K562 (cell line): ENCODE results near the gene SMIM45.

Experiments
- ATAC-seq: fragments of 200-7000 bp; cut with Tn5 transposase; 3 replicates; pipeline ENCODE4 v1.9.1; 2020; ENCODE audit warnings: moderate library complexity
- BruUV-seq: library from RNA; stranded (reverse); fragments of 400-500 nt; replicated peaks from 2 replicates; lab custom pipeline; 2021; lab: Mats Ljungman, UMichigan
- CTCF ChIA-PET: fragments of 300-600 bp; formaldehyde crosslinking; extraction: SDS; loops from one replicate; lab custom pipeline; 2021; ENCODE audit warnings: low intra/inter-chr PET ratio; lab: Yijun Ruan, JAX
- POLR2A ChIA-PET: fragments of 300-600, 350-650 bp; sonication (Branson Sonifier 250); formaldehyde crosslinking; extraction: SDS; loops from one replicate; lab custom pipeline; 2021; ENCODE audit warnings: antibody characterized with exemption, inconsistent platforms; lab: Yijun Ruan, JAX
- DNase-seq, 4 experiments: peaks; one replicate each; pipeline versions ENCODE4 v3.0.0 to v3.0.0-alpha.2; 2011 to 2018; ENCODE audit warnings: low spot score in 3 of 4, mixed read lengths in 3 of 4; ENCODE audit errors: extremely low read depth in 1 of 4
- FAIRE-seq: peaks from 2 replicates; lab custom pipeline; 2011; peaks lifted over from hg19 to GRCh38; lab: Jason Lieb, UNC
- H2AFZ ChIP-seq: 2 replicates; pipeline ENCODE4 v1.6.0; 2011; ENCODE audit warnings: low read depth, low read length, control low read depth, inconsistent platforms
- H3K27ac ChIP-seq: fragments of 200-600 bp; 3 replicates; pipeline ENCODE4 v1.8.0; 2011; ENCODE audit warnings: low read depth, mild to moderate bottlenecking, control low read depth, inconsistent platforms, low read length, moderate library complexity, mixed read lengths; ENCODE audit errors: extremely low read depth
- H3K27me3 ChIP-seq, 2 experiments: fragments of 300-600 bp in 1 of 2; 2 replicates in 1 of 2; 3 replicates in 1 of 2; pipeline versions ENCODE4 v1.6.0 to v1.8.0; 2011; ENCODE audit warnings: inconsistent platforms in 2 of 2, low read length in 2 of 2, mild to moderate bottlenecking in 1 of 2, mixed read lengths in 1 of 2, moderate library complexity in 1 of 2; ENCODE audit not compliant: control insufficient read depth in 2 of 2, insufficient read depth in 2 of 2
- H3K36me3 ChIP-seq: fragments of 300-600 bp; 3 replicates; pipeline ENCODE4 v1.8.0; 2011; ENCODE audit warnings: mild to moderate bottlenecking, low read length, inconsistent platforms; ENCODE audit not compliant: control insufficient read depth, insufficient read depth
- H3K4me1 ChIP-seq, 2 experiments: fragments of 200-600 bp in 1 of 2; replicated peaks in 1 of 2; 2 replicates in 1 of 2; 3 replicates in 1 of 2; pipeline versions ENCODE4 v1.5.1 to v1.8.0; 2011; ENCODE audit warnings: inconsistent platforms in 2 of 2, low read length in 2 of 2, mild to moderate bottlenecking in 1 of 2, mixed read lengths in 1 of 2, moderate library complexity in 1 of 2; ENCODE audit not compliant: control insufficient read depth in 2 of 2, insufficient read depth in 2 of 2
- H3K4me2 ChIP-seq: 2 replicates; pipeline ENCODE4 v1.6.1; 2011; ENCODE audit warnings: low read length, control low read depth, inconsistent platforms, mixed read lengths; ENCODE audit not compliant: insufficient read depth
- H3K4me3 ChIP-seq: fragments of 200-600 bp; sonication (generic), shearing (Covaris generic); 2 replicates; pipeline ENCODE4 v1.5.1; 2016; ENCODE audit warnings: control low read depth, inconsistent platforms
- H3K79me2 ChIP-seq: fragments of 200-600 bp; 3 replicates; pipeline ENCODE4 v1.8.0; 2011; ENCODE audit warnings: low read length, inconsistent platforms; ENCODE audit not compliant: control insufficient read depth, insufficient read depth
- H3K9ac ChIP-seq, 2 experiments: 2 replicates each; pipeline versions ENCODE4 v1.6.0 to v1.6.1; 2011; ENCODE audit warnings: low read depth in 2 of 2, low read length in 2 of 2, control low read depth in 1 of 2, inconsistent platforms in 1 of 2, mild to moderate bottlenecking in 1 of 2, mixed read lengths in 1 of 2; ENCODE audit not compliant: insufficient read depth in 1 of 2
- H3K9me1 ChIP-seq: one replicate; pipeline ENCODE4 v1.6.0; 2011; ENCODE audit warnings: inconsistent platforms, mild to moderate bottlenecking, low read length, moderate library complexity; ENCODE audit not compliant: control insufficient read depth, insufficient read depth
- H3K9me3 ChIP-seq: replicated peaks from 2 replicates; pipeline ENCODE4 v1.5.1; 2011; ENCODE audit warnings: low read depth, low read length, inconsistent platforms; ENCODE audit not compliant: control insufficient read depth, insufficient read depth
- H4K20me1 ChIP-seq: replicated peaks from 2 replicates; pipeline ENCODE4 v1.6.1; 2011; ENCODE audit warnings: low read length, inconsistent platforms, mixed read lengths; ENCODE audit not compliant: control insufficient read depth, insufficient read depth
- HCFC1 ChIP-seq: IDR thresholded peaks from 2 replicates; pipeline ENCODE4 v1.6.1; 2012; ENCODE audit warnings: low read depth, low read length, improper control_type of control experiment
- KAT7 ChIP-seq: sonication (generic); formaldehyde crosslinking; IDR thresholded peaks from 2 replicates; pipeline ENCODE4 v1.8.0; 2022; ENCODE audit warnings: missing genetic modification reagents, mild to moderate bottlenecking, borderline replicate concordance
- POLR2G ChIP-seq: fragments of 200-400 bp; formaldehyde crosslinking; IDR thresholded peaks from 2 replicates; pipeline ENCODE4 v1.6.1; 2017; ENCODE audit warnings: low read depth, mild to moderate bottlenecking, antibody characterized with exemption, low read length, moderate library complexity
- PRDM10 ChIP-seq: fragments of 450-650 bp; IDR thresholded peaks from 2 replicates; pipeline ENCODE4 v1.6.1; 2018; ENCODE audit not compliant: partially characterized antibody
- RBM22 ChIP-seq: fragments of 200-400 bp; formaldehyde crosslinking; IDR thresholded peaks from 2 replicates; pipeline ENCODE4 v1.6.1; 2018; ENCODE audit warnings: low read length, low read depth; ENCODE audit not compliant: poor library complexity, severe bottlenecking
- TOE1 ChIP-seq, 2 experiments: fragments of 450-650 bp in 1 of 2; sonication (generic) in 1 of 2; formaldehyde crosslinking in 1 of 2; IDR thresholded peaks; 2 replicates each; pipeline versions ENCODE4 v1.7.1 to v1.8.0; 2016 to 2022; ENCODE audit warnings: borderline replicate concordance in 2 of 2, mild to moderate bottlenecking in 2 of 2, antibody characterized with exemption in 1 of 2, inconsistent platforms in 1 of 2, low read depth in 1 of 2, missing genetic modification reagents in 1 of 2, moderate library complexity in 1 of 2
- U2AF2 ChIP-seq: fragments of 200-400 bp; formaldehyde crosslinking; optimal IDR thresholded peaks from 2 replicates; pipeline ENCODE3; 2017; ENCODE audit warnings: low read depth, mild to moderate bottlenecking, low read length
- ZNF445 ChIP-seq: fragments of 250-450 bp; sonication (Bioruptor Pico); IDR thresholded peaks from 2 replicates; pipeline ENCODE4 v1.4.0; 2020; ENCODE audit warnings: low read depth, mild to moderate bottlenecking, moderate library complexity
- ZNF592 ChIP-seq: fragments of 450-650 bp; IDR thresholded peaks from 2 replicates; pipeline ENCODE4 v1.6.1; 2017; ENCODE audit warnings: antibody characterized with exemption, mild to moderate bottlenecking
- WGBS: fragments of 100-300 bp; shearing (Covaris generic); methylation state at CpG from one replicate; pipeline ENCODE4 v1.1.6; 2016; ENCODE audit warnings: low coverage, mixed read lengths; ENCODE audit not compliant: insufficient coverage; ENCODE audit errors: missing lambda C conversion rate; 5-methylcytosine and 5-hydroxymethylcytosine counted together
- in situ Hi-C: fragments of 300-500 bp; cut with MboI; formaldehyde crosslinking; loops from 4 replicates; pipeline ENCODE4 v1.15.0; 2018; ENCODE audit warnings: inconsistent platforms, mixed read lengths
- intact Hi-C: fragments of 100-400 bp; cut with micrococcal nuclease; formaldehyde crosslinking; loops from 2 replicates; pipeline ENCODE4 v1.14.2; 2022

The SMIM45 gene

DNA sequence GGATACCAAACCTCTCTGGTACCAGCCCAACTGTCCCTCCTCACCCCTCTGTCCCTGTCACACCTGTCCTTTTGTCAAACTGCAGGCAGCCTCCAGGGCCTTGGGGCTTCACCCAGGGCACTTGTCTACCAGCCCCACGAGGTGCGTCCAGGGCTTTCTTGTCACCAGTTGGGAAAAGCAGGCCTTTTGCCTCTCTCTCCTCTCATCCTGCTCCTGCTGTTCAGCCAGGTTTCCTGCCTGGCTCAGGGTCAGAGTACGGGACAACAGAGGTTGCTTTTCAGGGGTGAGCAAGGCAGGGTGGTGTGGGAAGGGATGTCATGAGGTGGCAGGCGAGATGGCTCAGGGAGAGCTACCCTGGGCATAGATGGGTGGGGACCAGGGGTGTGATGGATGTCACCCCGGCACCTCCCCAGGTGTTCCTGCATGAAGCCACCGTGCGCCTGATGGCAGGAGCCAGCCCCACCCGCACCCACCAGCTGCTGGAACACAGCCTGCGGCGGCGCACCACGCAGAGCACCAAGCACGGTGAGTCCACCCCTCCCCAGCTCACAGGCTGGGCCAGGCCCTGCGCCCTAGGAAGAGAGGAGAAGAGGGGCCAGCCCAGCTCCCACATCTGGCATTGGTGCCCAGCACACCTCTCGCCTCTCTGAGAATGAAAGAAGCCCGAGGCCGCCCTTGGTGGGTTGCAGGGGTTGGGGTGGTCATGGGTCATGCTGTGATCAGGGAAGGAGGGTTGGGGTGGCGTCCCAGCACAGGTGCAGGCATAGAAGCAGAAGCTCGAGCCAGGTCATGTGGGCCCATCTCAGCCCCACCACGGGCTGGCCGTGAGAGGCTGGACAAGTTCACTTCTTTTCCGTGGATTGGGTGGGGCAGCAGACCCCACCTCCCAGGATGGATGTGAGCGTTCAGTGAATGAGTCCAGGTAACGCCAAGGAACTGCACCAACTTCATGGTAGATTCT, 47.2 kb upstream of the SMIM45 start (continued):
- no peak for TF ChIP-seq PRDM10
- TF ChIP-seq KAT7 (CRISPR knock-in tag), result no peak

DNA sequence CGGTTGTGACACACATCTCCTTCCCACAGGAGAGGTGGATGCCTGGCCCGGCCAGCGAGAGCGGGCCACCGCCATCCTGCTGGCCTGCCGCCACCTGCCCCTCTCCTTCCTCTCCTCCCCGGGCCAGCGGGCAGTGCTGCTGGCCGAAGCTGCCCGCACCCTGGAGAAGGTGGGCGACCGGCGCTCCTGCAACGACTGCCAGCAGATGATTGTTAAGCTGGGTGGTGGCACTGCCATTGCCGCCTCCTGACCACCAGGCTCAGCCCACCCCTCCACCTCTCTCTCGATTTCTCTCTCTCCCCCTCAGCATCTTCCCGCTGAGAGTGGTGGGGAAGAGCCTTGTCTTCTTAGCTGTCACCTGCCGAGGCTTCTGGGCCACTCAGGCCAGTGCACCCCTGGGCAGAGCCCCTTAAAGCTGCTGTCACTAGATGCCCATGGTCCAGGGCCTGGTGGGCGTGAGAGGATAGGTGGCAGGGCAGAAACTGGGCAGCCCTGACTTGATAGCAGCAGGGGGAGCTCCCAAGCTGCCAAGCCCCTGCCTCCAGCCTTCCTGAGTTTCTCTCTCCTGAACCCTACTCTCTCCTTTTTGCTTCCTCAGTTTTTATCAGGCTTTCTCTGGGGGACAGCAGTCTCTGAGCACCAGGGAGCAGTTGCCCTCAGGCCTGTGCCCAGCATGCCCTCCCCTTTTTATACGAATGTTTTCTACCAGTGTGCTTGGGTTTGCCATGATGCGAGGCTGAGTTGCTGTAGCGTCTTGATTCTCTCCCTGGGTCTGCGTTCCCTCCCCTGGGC, 46.3 kb upstream of the SMIM45 start:
- no TSS peak for BruUV-seq
- H3K9me1 ChIP-seq, result no peaks in the 10 kb centered on the region
- H3K27ac ChIP-seq, result no peak overlapping the region
- no peaks in the 10 kb centered on the region for H3K27me3 ChIP-seq
- no peak overlapping the region for H3K9ac ChIP-seq
- H3K36me3 ChIP-seq, result peaks cover 59% of the 10 kb centered on the region; the same call in 2 of the 3 replicates
- H4K20me1 ChIP-seq, result 0 out of 2 replicates have a peak, but pooled peaks cover 7% of the 10 kb centered on the region
- ChIA-PET POLR2A (no interaction called here), CTCF (no interaction called here)
- ATAC-seq, result no peak
- WGBS, result 92% methylated on average over 12 of the region's 23 CpGs
- TF ChIP-seq POLR2G, result peak; percentile 65
- TF ChIP-seq RBM22, result peak; percentile 64
- no peak for TF ChIP-seq ZNF445 (CRISPR knock-in tag)
- TF ChIP-seq HCFC1, result no peak
- TF ChIP-seq ZNF592, result no peak
- no peak for TF ChIP-seq TOE1 (IDR thresholded peaks at IDR 0.05; ENCODE audit: borderline replicate concordance)
- TF ChIP-seq TOE1 (CRISPR knock-in tag; IDR thresholded peaks at IDR 0.05; ENCODE audit: borderline replicate concordance, low read depth), result no peak
- no peak for TF ChIP-seq U2AF2
- TF ChIP-seq, all 486 proteins: peak for 2
- Histone ChIP-seq H2AFZ (no peak overlapping the region), H3K4me1 (peaks cover 0 to 8% of the 10 kb centered on the region in 2 experiments; a peak in 1 of 5 replicates), H3K4me2 (no peak overlapping the region), H3K79me2 (no peaks in the 10 kb centered on the region), H3K9me3 (no peaks in the 10 kb centered on the region), H3K4me3 (no peak overlapping the region)
- DNase-seq (no peak), FAIRE-seq (no peak)
- intact Hi-C loops, result no loop called here
- in situ Hi-C loops, result no loop called here
